ENCODE measurements around the gene YEATS2. TPM values are rescaled to one million over a fixed set of nuclear protein-coding genes. Genes with fewer than 3 reads are reported as not detected.
"Not testable (repeated sequence)": the region's sequence is repeated elsewhere in the genome, so short reads cannot be mapped to it uniquely, and the experiment has no call there.

Gene YEATS2
- polyA plus RNA-seq, 1 donor: 22.2 TPM

GRCh38 chr3:183774631-183775030 is 77.0 kb downstream of the YEATS2 start:
- Histone ChIP-seq H3K27ac (ENCODE audit: low read length) (no peak overlapping the region), H3K36me3 (ENCODE audit: control insufficient read depth, insufficient read depth, low read length) (peaks cover 46% of the 10 kb centered on the region), H3K4me1 (ENCODE audit: control insufficient read depth, insufficient read depth, low read length) (no peaks in the 10 kb centered on the region), H3K27me3 (ENCODE audit: control insufficient read depth, insufficient read depth, low read length) (no peaks in the 10 kb centered on the region), H3K4me3 (ENCODE audit: low read length) (no peak overlapping the region), H3K9me3 (ENCODE audit: control insufficient read depth, low read depth, low read length) (no peaks in the 10 kb centered on the region)
- no peak for DNase-seq
- WGBS (ENCODE audit: insufficient coverage, low lambda C conversion rate): 80% methylated on average over 1 of the region's 3 CpGs

GRCh38 chr3:183775781-183776180 is 78.2 kb downstream of the YEATS2 start:
- H3K36me3 ChIP-seq (ENCODE audit: control insufficient read depth, insufficient read depth, low read length): peaks cover 54% of the 10 kb centered on the region
- H3K27me3 ChIP-seq (ENCODE audit: control insufficient read depth, insufficient read depth, low read length): no peaks in the 10 kb centered on the region
- peak; percentile 6 to 13 for DNase-seq
- no peaks in the 10 kb centered on the region for H3K9me3 ChIP-seq (ENCODE audit: control insufficient read depth, low read depth, low read length)
- no peak overlapping the region for H3K4me3 ChIP-seq (ENCODE audit: low read length)
- H3K27ac ChIP-seq (ENCODE audit: low read length): no peak overlapping the region
- WGBS (ENCODE audit: insufficient coverage, low lambda C conversion rate): 100% methylated on average over 1 of the region's 5 CpGs
- no peaks in the 10 kb centered on the region for H3K4me1 ChIP-seq (ENCODE audit: control insufficient read depth, insufficient read depth, low read length)

- H3K27ac ChIP-seq (ENCODE audit: low read length); H3K4me3 ChIP-seq (ENCODE audit: low read length); H3K4me1 ChIP-seq (ENCODE audit: control insufficient read depth, insufficient read depth, low read length); H3K27me3 ChIP-seq (ENCODE audit: control insufficient read depth, insufficient read depth, low read length); H3K9me3 ChIP-seq (ENCODE audit: control insufficient read depth, low read depth, low read length); DNase-seq: not testable (repeated sequence)
- H3K36me3 ChIP-seq (ENCODE audit: control insufficient read depth, insufficient read depth, low read length): peaks cover 59% of the 10 kb centered on the region
- no CpG with 5 or more reads among the region's 5 CpGs for WGBS (ENCODE audit: insufficient coverage, low lambda C conversion rate)
Measured at GRCh38 chr3:183776451-183776850, 78.9 kb downstream of the YEATS2 start.

GRCh38 chr3:183777016-183777618 is 79.5 kb downstream of the YEATS2 start:
- DNase-seq: no peak
- Histone ChIP-seq H3K36me3 (ENCODE audit: control insufficient read depth, insufficient read depth, low read length) (peaks cover 59% of the 10 kb centered on the region), H3K4me3 (ENCODE audit: low read length) (no peak overlapping the region), H3K4me1 (ENCODE audit: control insufficient read depth, insufficient read depth, low read length) (no peaks in the 10 kb centered on the region), H3K27me3 (ENCODE audit: control insufficient read depth, insufficient read depth, low read length) (no peaks in the 10 kb centered on the region), H3K27ac (ENCODE audit: low read length) (no peak overlapping the region), H3K9me3 (ENCODE audit: control insufficient read depth, low read depth, low read length) (no peaks in the 10 kb centered on the region)
- whole genome bisulfite sequencing (ENCODE audit: insufficient coverage, low lambda C conversion rate): 100% methylated on average over 1 of the region's 4 CpGs

GRCh38 chr3:183779896-183780465 is 82.4 kb downstream of the YEATS2 start:
- H3K36me3 ChIP-seq (ENCODE audit: control insufficient read depth, insufficient read depth, low read length): peaks cover 57% of the 10 kb centered on the region

GRCh38 chr3:183781246-183781645 is 83.6 kb downstream of the YEATS2 start:
- Histone ChIP-seq H3K36me3 (ENCODE audit: control insufficient read depth, insufficient read depth, low read length) (peaks cover 57% of the 10 kb centered on the region), H3K9me3 (ENCODE audit: control insufficient read depth, low read depth, low read length) (no peaks in the 10 kb centered on the region), H3K4me1 (ENCODE audit: control insufficient read depth, insufficient read depth, low read length) (no peaks in the 10 kb centered on the region), H3K4me3 (ENCODE audit: low read length) (no peak overlapping the region), H3K27me3 (ENCODE audit: control insufficient read depth, insufficient read depth, low read length) (no peaks in the 10 kb centered on the region), H3K27ac (ENCODE audit: low read length) (no peak overlapping the region)
- no peak for DNase-seq
- 95% methylated on average over 3 of the region's 6 CpGs for WGBS (ENCODE audit: insufficient coverage, low lambda C conversion rate)

More at GRCh38 chr3:183779896-183780465, 82.4 kb downstream of the YEATS2 start:
- no peak overlapping the region for H3K4me3 ChIP-seq (ENCODE audit: low read length)
- H3K27ac ChIP-seq (ENCODE audit: low read length): no peak overlapping the region
- H3K4me1 ChIP-seq (ENCODE audit: control insufficient read depth, insufficient read depth, low read length): no peaks in the 10 kb centered on the region
- no peak for DNase-seq
- no peaks in the 10 kb centered on the region for H3K9me3 ChIP-seq (ENCODE audit: control insufficient read depth, low read depth, low read length)
- no peaks in the 10 kb centered on the region for H3K27me3 ChIP-seq (ENCODE audit: control insufficient read depth, insufficient read depth, low read length)
- no CpG with 5 or more reads among the region's 14 CpGs for WGBS (ENCODE audit: insufficient coverage, low lambda C conversion rate)

GRCh38 chr3:183782576-183783276 is 85.1 kb downstream of the YEATS2 start:
- WGBS (ENCODE audit: insufficient coverage, low lambda C conversion rate): 93% methylated on average over 3 of the region's 7 CpGs
- Histone ChIP-seq H3K27me3 (ENCODE audit: control insufficient read depth, insufficient read depth, low read length) (no peaks in the 10 kb centered on the region), H3K36me3 (ENCODE audit: control insufficient read depth, insufficient read depth, low read length) (peaks cover 57% of the 10 kb centered on the region), H3K27ac (ENCODE audit: low read length) (no peak overlapping the region), H3K9me3 (ENCODE audit: control insufficient read depth, low read depth, low read length) (no peaks in the 10 kb centered on the region), H3K4me1 (ENCODE audit: control insufficient read depth, insufficient read depth, low read length) (no peaks in the 10 kb centered on the region), H3K4me3 (ENCODE audit: low read length) (no peak overlapping the region)
- DNase-seq: no peak

- not testable (repeated sequence) for DNase-seq; H3K27me3 ChIP-seq (ENCODE audit: control insufficient read depth, insufficient read depth, low read length); H3K27ac ChIP-seq (ENCODE audit: low read length); H3K9me3 ChIP-seq (ENCODE audit: control insufficient read depth, low read depth, low read length); H3K4me3 ChIP-seq (ENCODE audit: low read length); H3K4me1 ChIP-seq (ENCODE audit: control insufficient read depth, insufficient read depth, low read length)
- 95% methylated on average over 6 of the region's 10 CpGs for WGBS (ENCODE audit: insufficient coverage, low lambda C conversion rate)
- peaks cover 60% of the 10 kb centered on the region for H3K36me3 ChIP-seq (ENCODE audit: control insufficient read depth, insufficient read depth, low read length)
Measured at GRCh38 chr3:183784503-183784902, 86.9 kb downstream of the YEATS2 start.

GRCh38 chr3:183789826-183790225 is 92.2 kb downstream of the YEATS2 start:
- peaks cover 53% of the 10 kb centered on the region for H3K36me3 ChIP-seq (ENCODE audit: control insufficient read depth, insufficient read depth, low read length)
- no CpG with 5 or more reads among the region's 4 CpGs for WGBS (ENCODE audit: insufficient coverage, low lambda C conversion rate)
- H3K4me3 ChIP-seq (ENCODE audit: low read length): no peak overlapping the region
- H3K4me1 ChIP-seq (ENCODE audit: control insufficient read depth, insufficient read depth, low read length): no peaks in the 10 kb centered on the region
- H3K27me3 ChIP-seq (ENCODE audit: control insufficient read depth, insufficient read depth, low read length): no peaks in the 10 kb centered on the region
- no peak overlapping the region for H3K27ac ChIP-seq (ENCODE audit: low read length)
- DNase-seq: no peak
- H3K9me3 ChIP-seq (ENCODE audit: control insufficient read depth, low read depth, low read length): no peaks in the 10 kb centered on the region

GRCh38 chr3:183790700-183791099 is 93.1 kb downstream of the YEATS2 start:
- DNase-seq: no peak
- Histone ChIP-seq H3K9me3 (ENCODE audit: control insufficient read depth, low read depth, low read length) (no peaks in the 10 kb centered on the region), H3K36me3 (ENCODE audit: control insufficient read depth, insufficient read depth, low read length) (peaks cover 54% of the 10 kb centered on the region), H3K27ac (ENCODE audit: low read length) (no peak overlapping the region), H3K27me3 (ENCODE audit: control insufficient read depth, insufficient read depth, low read length) (no peaks in the 10 kb centered on the region), H3K4me3 (ENCODE audit: low read length) (no peak overlapping the region), H3K4me1 (ENCODE audit: control insufficient read depth, insufficient read depth, low read length) (no peaks in the 10 kb centered on the region)
- WGBS (ENCODE audit: insufficient coverage, low lambda C conversion rate): no CpG with 5 or more reads among the region's 16 CpGs
